PC-3 (cell line): ENCODE data around the gene CHL1. TPM values are rescaled to one million over a fixed set of nuclear protein-coding genes. Genes with fewer than 3 reads are reported as not detected.

Experiments used
- ATAC-seq: fragments of 200-7000 bp; cut with Tn5 transposase; 2 replicates; pipeline ENCODE4 v1.9.1; 2020; ENCODE audit warnings: mild to moderate bottlenecking, moderate library complexity
- BruUV-seq: library from RNA; stranded (reverse); fragments of 400-500 nt; replicated peaks from 2 replicates; lab custom pipeline; 2021; lab: Mats Ljungman, UMichigan
- CTCF ChIA-PET: fragments of 300-600 bp; sonication (Branson Sonifier 250); formaldehyde crosslinking; loops from one replicate; lab custom pipeline; 2022; ENCODE audit warnings: antibody characterized with exemption; lab: Charles Lee
- POLR2A ChIA-PET: fragments of 300-600 bp; sonication (Branson Sonifier 250); formaldehyde crosslinking; loops from one replicate; lab custom pipeline; 2022; ENCODE audit warnings: antibody characterized with exemption; ENCODE audit not compliant: unreplicated experiment; lab: Charles Lee
- DNase-seq: peaks from one replicate; pipeline ENCODE4 v3.0.0-alpha.2; 2015
- H2AFZ ChIP-seq: fragments of 300-600 bp; sonication (generic); 2 replicates; pipeline ENCODE4 v1.6.0; 2016; ENCODE audit warnings: antibody characterized with exemption, low read length
- H3F3A ChIP-seq: fragments of 300-600 bp; sonication (generic); one replicate; pipeline ENCODE4 v1.6.0; 2017; ENCODE audit warnings: antibody characterized with exemption, low read length, control low read depth, mild to moderate bottlenecking; ENCODE audit not compliant: unreplicated experiment
- H3K27ac ChIP-seq: fragments of 300-600 bp; sonication (generic); 2 replicates; pipeline ENCODE4 v1.5.1; 2016; ENCODE audit warnings: mild to moderate bottlenecking, low read length
- H3K27me3 ChIP-seq: fragments of 300-600 bp; sonication (generic); 2 replicates; pipeline ENCODE4 v1.6.1; 2016; ENCODE audit warnings: low read length, mixed read lengths
- H3K36me3 ChIP-seq: fragments of 300-600 bp; sonication (generic); 2 replicates; pipeline ENCODE4 v1.6.1; 2016; ENCODE audit warnings: low read depth, mixed run types, low read length, mixed read lengths
- H3K4me1 ChIP-seq: fragments of 300-600 bp; sonication (generic); 2 replicates; pipeline ENCODE4 v1.5.1; 2016; ENCODE audit warnings: low read length; ENCODE audit not compliant: insufficient read depth
- H3K4me2 ChIP-seq: fragments of 300-600 bp; sonication (generic); 2 replicates; pipeline ENCODE4 v1.6.0; 2016; ENCODE audit warnings: low read length
- H3K4me3 ChIP-seq: fragments of 300-600 bp; sonication (generic); 2 replicates; pipeline ENCODE4 v1.5.1; 2016; ENCODE audit warnings: mild to moderate bottlenecking, low read length, mixed read lengths
- H3K79me2 ChIP-seq: fragments of 300-600 bp; sonication (generic); 2 replicates; pipeline ENCODE4 v1.6.1; 2017; ENCODE audit warnings: low read length, mixed read lengths
- H3K9ac ChIP-seq: fragments of 300-600 bp; sonication (generic); 2 replicates; pipeline ENCODE4 v1.6.0; 2016; ENCODE audit warnings: mild to moderate bottlenecking, low read length
- H3K9me2 ChIP-seq: fragments of 300-600 bp; sonication (generic); replicated peaks from 2 replicates; pipeline ENCODE4 v1.6.1; 2016; ENCODE audit warnings: mixed run types, low read length, mixed read lengths
- H3K9me3 ChIP-seq: fragments of 300-600 bp; sonication (generic); 2 replicates; pipeline ENCODE4 v1.6.1; 2016; ENCODE audit warnings: low read length, mixed read lengths
- H4K20me1 ChIP-seq: fragments of 300-600 bp; sonication (generic); 2 replicates; pipeline ENCODE4 v1.6.1; 2016; ENCODE audit warnings: low read length, mixed read lengths
- CTCF ChIP-seq: fragments of 300-600 bp; sonication (generic); conservative IDR thresholded peaks from 2 replicates; pipeline ENCODE4 v1.5.1; 2017; ENCODE audit warnings: antibody characterized with exemption, low read depth, mild to moderate bottlenecking, low read length
- EZH2 ChIP-seq: fragments of 300-600 bp; sonication (generic); IDR thresholded peaks from one replicate; pipeline ENCODE4 v1.6.1; 2017; ENCODE audit warnings: antibody characterized with exemption, mild to moderate bottlenecking, low read length; ENCODE audit not compliant: unreplicated experiment
- EZH2phosphoT487 ChIP-seq: fragments of 300-600 bp; sonication (generic); IDR thresholded peaks from 2 replicates; pipeline ENCODE4 v1.6.1; 2018; ENCODE audit warnings: mild to moderate bottlenecking, antibody characterized with exemption, low read length, borderline replicate concordance
- intact Hi-C: fragments of 100-400 bp; cut with micrococcal nuclease; formaldehyde crosslinking; loops from 2 replicates; pipeline ENCODE4 v1.9.0; 2023
- total RNA-seq: library from RNA; depleted of rRNA; stranded (reverse); fragments of >200 nt; gene quantifications from 2 replicates; pipeline ENCODE4 v1.2.3, GENCODE V29; 2014

CHL1 gene
- total RNA-seq, 1 experiment from 2014 or later, result not detected

GRCh38 chr3:359672-360071 lies 163.1 kb downstream of the CHL1 start:
- TF ChIP-seq EZH2 (no peak), CTCF (no peak), EZH2phosphoT487 (no peak)

GRCh38 chr3:362681-363338 lies 166.2 kb downstream of the CHL1 start:
- Histone ChIP-seq H3K4me2 (no peak overlapping the region), H3K9ac (no peak overlapping the region), H2AFZ (no peak overlapping the region), H3K36me3 (no peaks in the 10 kb centered on the region), H4K20me1 (no peaks in the 10 kb centered on the region), H3K9me3 (0 out of 2 replicates have a peak, but pooled peaks cover 4% of the 10 kb centered on the region), H3K9me2 (no peaks in the 10 kb centered on the region), H3K27me3 (no peaks in the 10 kb centered on the region), H3K4me3 (no peak overlapping the region), H3K79me2 (no peaks in the 10 kb centered on the region), H3F3A (no peaks in the 10 kb centered on the region), H3K27ac (no peak overlapping the region), H3K4me1 (no peaks in the 10 kb centered on the region)
- intact Hi-C loops, result no loop called here
- ATAC-seq (no peak), DNase-seq (no peak)
- ChIA-PET POLR2A (no interaction called here), CTCF (no interaction called here)
- BruUV-seq, result no TSS peak
- TF ChIP-seq EZH2phosphoT487 (no peak), CTCF (no peak), EZH2 (no peak)

More at GRCh38 chr3:359672-360071, 163.1 kb downstream of the CHL1 start:
- Histone ChIP-seq H3K27me3 (no peaks in the 10 kb centered on the region), H3K4me1 (peaks cover 24% of the 10 kb centered on the region), H3K4me2 (no peak overlapping the region), H3K9ac (no peak overlapping the region), H3K9me2 (no peaks in the 10 kb centered on the region), H2AFZ (no peak overlapping the region), H3K4me3 (no peak overlapping the region), H3K27ac (no peak overlapping the region), H4K20me1 (no peaks in the 10 kb centered on the region), H3K36me3 (no peaks in the 10 kb centered on the region), H3F3A (no peaks in the 10 kb centered on the region), H3K79me2 (no peaks in the 10 kb centered on the region), H3K9me3 (0 out of 2 replicates have a peak, but pooled peaks cover 4% of the 10 kb centered on the region)
- ATAC-seq (no peak), DNase-seq (no peak)
- ChIA-PET CTCF (no interaction called here), POLR2A (no interaction called here)
- intact Hi-C loops, result no loop called here
- BruUV-seq, result no TSS peak

- Histone ChIP-seq H3K79me2 (no peaks in the 10 kb centered on the region), H3K4me2 (no peak overlapping the region), H3K9me3 (0 out of 2 replicates have a peak, but pooled peaks cover 4% of the 10 kb centered on the region), H2AFZ (no peak overlapping the region), H3K9ac (no peak overlapping the region), H3K4me3 (no peak overlapping the region), H3K27ac (no peak overlapping the region), H3K4me1 (no peaks in the 10 kb centered on the region), H4K20me1 (no peaks in the 10 kb centered on the region), H3K9me2 (no peaks in the 10 kb centered on the region), H3K36me3 (no peaks in the 10 kb centered on the region), H3F3A (no peaks in the 10 kb centered on the region), H3K27me3 (no peaks in the 10 kb centered on the region)
- BruUV-seq, result no TSS peak
- no peak for TF ChIP-seq EZH2
- no peak for TF ChIP-seq EZH2phosphoT487
- TF ChIP-seq CTCF, result no peak
- POLR2A ChIA-PET, result no interaction called here
- intact Hi-C loops, result no loop called here
- CTCF ChIA-PET, result no interaction called here
- no peak for ATAC-seq
- no peak for DNase-seq
These were observed 167.7 kb downstream of the CHL1 start for GRCh38 chr3:364287-364686.
